HFF-Myc (cell line): Measurements from ENCODE around the gene PRSS33.

Source experiments
- DNase-seq: peaks from one replicate; pipeline ENCODE4 v3.0.0-alpha.2; 2011; ENCODE audit warnings: low read depth; ENCODE audit errors: extremely low read depth
- H3K4me3 ChIP-seq: replicated peaks from 2 replicates; pipeline ENCODE4 v1.5.1; 2011; ENCODE audit warnings: low read depth, mild to moderate bottlenecking, control low read depth, low read length
- TF ChIP-seq, protein P1 (sequence below): IDR thresholded peaks from 2 replicates; pipeline ENCODE4 v1.5.1; 2012; ENCODE audit warnings: mild to moderate bottlenecking, low read depth, low read length, control low read depth; ENCODE audit errors: missing control alignments

Gene PRSS33

DNA sequence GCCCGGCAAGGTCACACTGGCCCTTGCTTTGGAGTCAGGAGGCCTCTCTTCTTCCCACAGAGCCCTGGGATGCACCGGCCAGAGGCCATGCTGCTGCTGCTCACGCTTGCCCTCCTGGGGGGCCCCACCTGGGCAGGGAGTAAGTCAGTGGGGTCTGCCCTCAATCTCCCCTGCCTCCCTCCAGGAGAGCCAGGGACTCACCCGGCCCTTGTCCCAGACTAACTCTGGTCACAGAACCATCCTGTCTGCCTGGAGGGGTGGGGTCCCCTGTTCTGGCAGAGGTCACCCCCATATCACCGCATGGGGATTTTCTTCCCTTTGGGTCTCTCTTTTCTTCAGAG, 43.0 kb upstream of the PRSS33 start:
- TF ChIP-seq, protein P1, sequence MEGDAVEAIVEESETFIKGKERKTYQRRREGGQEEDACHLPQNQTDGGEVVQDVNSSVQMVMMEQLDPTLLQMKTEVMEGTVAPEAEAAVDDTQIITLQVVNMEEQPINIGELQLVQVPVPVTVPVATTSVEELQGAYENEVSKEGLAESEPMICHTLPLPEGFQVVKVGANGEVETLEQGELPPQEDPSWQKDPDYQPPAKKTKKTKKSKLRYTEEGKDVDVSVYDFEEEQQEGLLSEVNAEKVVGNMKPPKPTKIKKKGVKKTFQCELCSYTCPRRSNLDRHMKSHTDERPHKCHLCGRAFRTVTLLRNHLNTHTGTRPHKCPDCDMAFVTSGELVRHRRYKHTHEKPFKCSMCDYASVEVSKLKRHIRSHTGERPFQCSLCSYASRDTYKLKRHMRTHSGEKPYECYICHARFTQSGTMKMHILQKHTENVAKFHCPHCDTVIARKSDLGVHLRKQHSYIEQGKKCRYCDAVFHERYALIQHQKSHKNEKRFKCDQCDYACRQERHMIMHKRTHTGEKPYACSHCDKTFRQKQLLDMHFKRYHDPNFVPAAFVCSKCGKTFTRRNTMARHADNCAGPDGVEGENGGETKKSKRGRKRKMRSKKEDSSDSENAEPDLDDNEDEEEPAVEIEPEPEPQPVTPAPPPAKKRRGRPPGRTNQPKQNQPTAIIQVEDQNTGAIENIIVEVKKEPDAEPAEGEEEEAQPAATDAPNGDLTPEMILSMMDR, result no peak
- H3K4me3 ChIP-seq, result no peak overlapping the region
- DNase-seq, result no peak

DNA sequence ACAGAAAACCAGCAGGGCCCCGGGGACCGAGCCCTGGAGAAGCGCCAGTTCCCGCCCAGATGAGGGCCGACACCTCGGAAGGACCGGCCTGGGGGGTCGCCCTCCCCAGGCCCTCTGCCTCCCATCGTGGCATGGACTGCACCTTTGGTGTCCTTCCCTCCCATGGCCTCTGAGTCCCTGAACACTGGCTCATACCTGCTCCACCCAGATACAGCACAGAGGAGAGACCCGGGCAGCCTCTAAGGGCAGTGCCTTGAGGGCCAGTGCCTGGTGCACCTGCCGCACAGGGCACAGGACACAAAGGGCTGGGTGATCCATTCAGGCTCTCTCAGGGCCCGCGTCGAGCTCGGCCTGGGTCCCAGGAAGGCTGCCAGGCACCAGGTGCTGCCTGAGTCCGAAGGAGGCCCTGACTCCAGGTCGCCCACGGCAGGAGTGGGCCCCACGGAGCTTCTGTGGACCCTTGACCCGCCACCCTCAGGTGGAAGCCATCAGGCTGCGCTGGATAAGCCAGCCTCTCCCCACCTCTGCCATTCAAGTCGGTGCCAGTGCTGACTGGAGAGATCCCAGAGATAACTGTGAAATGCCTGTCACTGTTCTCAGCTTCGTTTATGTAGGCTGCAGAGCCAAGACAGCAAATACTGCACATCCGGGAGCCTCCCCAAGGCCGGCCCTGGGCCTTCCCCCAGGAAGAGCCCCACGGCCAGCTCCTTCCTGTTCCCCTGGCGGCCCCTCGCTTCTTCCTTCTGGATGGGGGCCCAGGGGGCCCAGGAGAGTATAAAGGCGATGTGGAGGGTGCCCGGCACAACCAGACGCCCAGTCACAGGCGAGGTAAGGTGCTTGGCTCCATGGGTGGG, 42.4 kb upstream of the PRSS33 start, which contains the start of gene ZG16B:
TSS of gene ZG16B (plus strand) at position 803 of the 854 bp plus-strand sequence. CDS start 139 bp downstream, outside the sequence.
- TF ChIP-seq, protein P1, result no peak
- DNase-seq, result no peak

DNA sequence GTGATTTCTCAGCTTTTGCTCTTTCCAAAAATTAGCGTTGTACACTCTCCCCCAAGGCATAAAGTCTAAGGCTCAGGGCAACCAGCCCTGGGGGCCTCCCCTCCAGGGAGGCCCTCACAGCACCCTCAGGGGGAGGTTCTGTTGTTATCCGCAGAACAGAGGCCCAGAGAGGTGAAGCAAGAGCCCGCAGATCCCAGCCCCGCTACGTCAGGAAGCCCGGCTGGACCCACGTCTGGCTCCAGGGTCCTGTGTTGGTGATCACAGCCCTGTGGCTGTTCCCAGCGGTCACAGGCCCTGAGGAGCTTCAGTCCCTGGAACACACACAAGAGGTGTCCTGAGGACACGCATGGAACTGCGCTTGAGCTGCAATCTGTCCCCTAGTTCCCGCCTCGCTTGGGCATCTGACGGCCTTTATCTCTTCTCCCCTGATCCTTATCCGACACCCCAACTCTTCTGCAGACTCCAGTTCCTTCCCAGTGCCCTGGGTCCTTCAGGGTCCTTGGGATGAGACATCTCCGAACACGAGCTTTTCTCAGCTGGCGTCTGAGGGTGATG, 41.6 kb upstream of the PRSS33 start:
- DNase-seq, result no peak
- TF ChIP-seq, protein P1, result no peak
- H3K4me3 ChIP-seq, result no peak overlapping the region

More for the DNA sequence above, 42.4 kb upstream of the PRSS33 start, which contains the start of gene ZG16B:
- no peak within 1 kb of the TSS for H3K4me3 ChIP-seq

DNA sequence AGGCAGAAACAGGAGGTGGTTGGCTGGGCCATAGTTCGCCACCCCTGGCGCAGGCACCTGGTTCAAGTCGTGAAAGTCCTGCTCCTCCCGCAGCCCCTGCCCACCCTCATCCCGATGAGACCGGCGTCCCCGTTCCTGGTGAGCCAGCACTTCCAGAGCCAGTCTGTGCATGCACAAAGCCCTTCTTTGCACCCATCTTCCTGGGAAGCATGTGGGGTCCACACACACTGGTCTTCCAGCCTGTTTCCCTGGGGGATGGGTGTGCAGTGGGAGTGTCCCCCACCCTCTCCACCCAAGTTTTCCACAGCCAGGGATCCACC, 41.1 kb upstream of the PRSS33 start:
- TF ChIP-seq, protein P1, result no peak
- no peak overlapping the region for H3K4me3 ChIP-seq
- no peak for DNase-seq

DNA sequence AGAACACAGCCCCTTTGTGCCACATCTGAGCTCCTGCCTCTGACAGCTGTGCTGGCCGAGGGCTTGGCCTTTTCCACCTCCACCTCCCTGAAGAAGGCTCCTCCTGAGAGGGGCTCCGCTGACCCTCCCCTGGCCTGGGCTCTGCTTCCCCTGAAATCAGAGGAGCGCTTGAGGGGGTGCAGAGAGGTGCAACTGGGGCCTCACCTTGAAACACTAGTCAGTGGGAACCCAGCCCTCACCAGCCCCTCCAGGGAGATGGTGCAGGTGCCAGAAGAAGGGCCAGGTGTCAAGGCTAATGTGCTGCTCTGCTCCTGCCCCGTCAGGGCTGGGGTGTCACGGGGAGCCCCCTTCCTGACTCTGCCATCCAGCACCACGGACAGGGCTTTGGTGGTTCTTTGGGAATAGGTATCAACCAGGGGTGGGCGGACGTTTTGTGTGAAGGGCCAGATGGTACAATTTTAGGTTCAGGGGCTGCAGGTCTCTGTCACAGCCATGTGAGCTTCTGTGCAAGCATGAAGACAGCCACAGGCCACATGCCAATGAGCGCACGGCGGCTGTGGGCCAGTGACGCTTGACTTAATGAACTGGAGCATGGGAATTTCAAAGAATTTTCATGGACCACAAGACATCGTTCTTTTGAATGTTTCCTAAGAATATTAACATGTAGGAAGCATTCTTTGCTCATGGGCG, 40.6 kb upstream of the PRSS33 start:
- TF ChIP-seq, protein P1, result no peak
- DNase-seq, result no peak
- no peak overlapping the region for H3K4me3 ChIP-seq

DNA sequence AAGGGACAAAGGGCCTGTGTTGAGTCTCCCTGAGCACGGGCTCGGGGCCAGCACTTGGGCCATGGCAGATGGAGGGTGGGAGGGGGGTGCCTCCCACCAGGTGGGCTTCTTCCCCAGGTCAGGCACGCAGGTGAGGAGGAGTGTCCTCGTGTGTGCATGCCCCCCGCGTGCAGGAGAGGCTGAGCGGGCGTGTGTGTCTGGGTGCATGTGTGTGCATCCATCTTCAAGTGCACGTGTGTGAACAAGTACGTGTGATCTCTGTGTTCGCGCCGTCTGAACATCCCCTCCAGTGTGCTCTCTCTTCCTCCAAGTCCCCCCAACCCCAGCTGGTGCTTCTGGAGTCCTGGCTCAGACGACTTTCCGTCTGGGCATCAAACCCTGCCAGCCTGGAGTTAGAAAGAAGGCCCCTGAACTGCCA, 40.0 kb upstream of the PRSS33 start:
- TF ChIP-seq, protein P1, result no peak
- H3K4me3 ChIP-seq, result no peak overlapping the region
- DNase-seq, result no peak
